MM.1S (cell line): ENCODE results near the gene RASGRF2.

Source experiments
- DNase-seq: peaks from one replicate; pipeline ENCODE4 v3.0.0-alpha.2; 2015
- H2AFZ ChIP-seq: fragments of 300-600 bp; sonication (generic); 2 replicates; pipeline ENCODE4 v1.6.0; 2016; ENCODE audit warnings: antibody characterized with exemption, low read length
- H3F3A ChIP-seq: fragments of 300-600 bp; sonication (generic); 2 replicates; pipeline ENCODE4 v1.6.1; 2016; ENCODE audit warnings: mild to moderate bottlenecking, antibody characterized with exemption, low read length, moderate library complexity, mixed read lengths; ENCODE audit not compliant: insufficient read depth
- H3K27ac ChIP-seq: fragments of 300-600 bp; sonication (generic); 2 replicates; pipeline ENCODE4 v1.5.1; 2016; ENCODE audit warnings: mild to moderate bottlenecking, low read length
- H3K27me3 ChIP-seq: fragments of 300-600 bp; sonication (generic); replicated peaks from 2 replicates; pipeline ENCODE4 v1.6.0; 2016; ENCODE audit warnings: low read length; ENCODE audit not compliant: insufficient read depth
- H3K36me3 ChIP-seq: fragments of 300-600 bp; sonication (generic); replicated peaks from 2 replicates; pipeline ENCODE4 v1.6.1; 2016; ENCODE audit warnings: mild to moderate bottlenecking, low read length, mixed read lengths; ENCODE audit not compliant: insufficient read depth
- H3K4me1 ChIP-seq: fragments of 300-600 bp; sonication (generic); 2 replicates; pipeline ENCODE4 v1.6.1; 2016; ENCODE audit warnings: low read length, mixed read lengths
- H3K4me2 ChIP-seq: fragments of 300-600 bp; sonication (generic); 2 replicates; pipeline ENCODE4 v1.6.0; 2016; ENCODE audit warnings: low read depth, low read length
- H3K4me3 ChIP-seq: fragments of 300-600 bp; sonication (generic); 2 replicates; pipeline ENCODE4 v1.5.1; 2016; ENCODE audit warnings: low read length, mixed read lengths
- H3K79me2 ChIP-seq: fragments of 300-600 bp; sonication (generic); 2 replicates; pipeline ENCODE4 v1.6.1; 2016; ENCODE audit warnings: mixed run types, low read length, mixed read lengths
- H3K9ac ChIP-seq: fragments of 300-600 bp; sonication (generic); 2 replicates; pipeline ENCODE4 v1.6.1; 2016; ENCODE audit warnings: low read length, mixed read lengths
- H3K9me2 ChIP-seq: fragments of 300-600 bp; sonication (generic); replicated peaks from 2 replicates; pipeline ENCODE4 v1.6.1; 2016; ENCODE audit warnings: mild to moderate bottlenecking, low read length, mixed read lengths; ENCODE audit not compliant: insufficient read depth
- H3K9me3 ChIP-seq: fragments of 300-600 bp; sonication (generic); replicated peaks from 2 replicates; pipeline ENCODE4 v1.6.1; 2016; ENCODE audit warnings: mild to moderate bottlenecking, low read length, mixed read lengths; ENCODE audit not compliant: insufficient read depth
- H4K20me1 ChIP-seq: fragments of 300-600 bp; sonication (generic); 2 replicates; pipeline ENCODE4 v1.6.1; 2016; ENCODE audit warnings: mild to moderate bottlenecking, low read length, moderate library complexity, mixed read lengths; ENCODE audit not compliant: insufficient read depth
- EZH2 ChIP-seq: fragments of 300-600 bp; sonication (generic); optimal IDR thresholded peaks from 2 replicates; pipeline ENCODE3; 2017; ENCODE audit warnings: low read depth, mild to moderate bottlenecking, antibody characterized with exemption, low read length, mixed read lengths
- EZH2phosphoT487 ChIP-seq: fragments of 300-600 bp; sonication (generic); IDR thresholded peaks from 2 replicates; pipeline ENCODE4 v1.6.1; 2018; ENCODE audit warnings: antibody characterized with exemption, low read length
- TF ChIP-seq, protein P1 (sequence below): fragments of 300-600 bp; sonication (generic); IDR thresholded peaks from 2 replicates; pipeline ENCODE4 v1.5.1; 2016; ENCODE audit warnings: antibody characterized with exemption, low read length, mixed read lengths

Gene RASGRF2

DNA sequence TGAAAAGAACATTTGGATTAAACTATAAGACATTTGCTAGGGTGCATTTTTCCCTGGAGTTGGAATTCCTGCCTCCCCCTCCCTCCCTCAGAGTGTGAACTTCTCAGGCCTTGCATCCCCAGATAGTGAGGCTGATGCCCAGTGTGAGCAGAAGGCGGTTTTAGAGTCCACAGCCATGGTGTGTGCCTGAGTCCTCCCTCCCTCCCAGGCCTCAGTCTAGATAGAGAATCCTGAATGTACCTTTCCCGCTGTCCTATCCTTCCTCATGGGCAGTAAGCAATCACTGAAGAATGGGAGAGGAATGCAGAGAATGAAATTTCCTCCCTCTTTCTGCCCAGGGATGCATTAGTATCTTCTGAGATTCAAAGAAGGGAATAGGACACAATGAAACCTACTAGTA is 108.5 kb downstream of the RASGRF2 start:
- Histone ChIP-seq H3K9ac (no peak overlapping the region), H3F3A (no peaks in the 10 kb centered on the region), H4K20me1 (no peaks in the 10 kb centered on the region), H3K36me3 (no peaks in the 10 kb centered on the region), H3K9me2 (no peaks in the 10 kb centered on the region), H3K4me1 (no peaks in the 10 kb centered on the region), H3K4me3 (no peak overlapping the region), H3K79me2 (no peaks in the 10 kb centered on the region), H2AFZ (no peak overlapping the region), H3K27ac (no peak overlapping the region), H3K27me3 (no peaks in the 10 kb centered on the region), H3K4me2 (no peak overlapping the region), H3K9me3 (no peaks in the 10 kb centered on the region)
- DNase-seq: no peak
- TF ChIP-seq EZH2phosphoT487: no peak
- TF ChIP-seq, protein P1, sequence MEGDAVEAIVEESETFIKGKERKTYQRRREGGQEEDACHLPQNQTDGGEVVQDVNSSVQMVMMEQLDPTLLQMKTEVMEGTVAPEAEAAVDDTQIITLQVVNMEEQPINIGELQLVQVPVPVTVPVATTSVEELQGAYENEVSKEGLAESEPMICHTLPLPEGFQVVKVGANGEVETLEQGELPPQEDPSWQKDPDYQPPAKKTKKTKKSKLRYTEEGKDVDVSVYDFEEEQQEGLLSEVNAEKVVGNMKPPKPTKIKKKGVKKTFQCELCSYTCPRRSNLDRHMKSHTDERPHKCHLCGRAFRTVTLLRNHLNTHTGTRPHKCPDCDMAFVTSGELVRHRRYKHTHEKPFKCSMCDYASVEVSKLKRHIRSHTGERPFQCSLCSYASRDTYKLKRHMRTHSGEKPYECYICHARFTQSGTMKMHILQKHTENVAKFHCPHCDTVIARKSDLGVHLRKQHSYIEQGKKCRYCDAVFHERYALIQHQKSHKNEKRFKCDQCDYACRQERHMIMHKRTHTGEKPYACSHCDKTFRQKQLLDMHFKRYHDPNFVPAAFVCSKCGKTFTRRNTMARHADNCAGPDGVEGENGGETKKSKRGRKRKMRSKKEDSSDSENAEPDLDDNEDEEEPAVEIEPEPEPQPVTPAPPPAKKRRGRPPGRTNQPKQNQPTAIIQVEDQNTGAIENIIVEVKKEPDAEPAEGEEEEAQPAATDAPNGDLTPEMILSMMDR: no peak
- no peak for TF ChIP-seq EZH2

DNA sequence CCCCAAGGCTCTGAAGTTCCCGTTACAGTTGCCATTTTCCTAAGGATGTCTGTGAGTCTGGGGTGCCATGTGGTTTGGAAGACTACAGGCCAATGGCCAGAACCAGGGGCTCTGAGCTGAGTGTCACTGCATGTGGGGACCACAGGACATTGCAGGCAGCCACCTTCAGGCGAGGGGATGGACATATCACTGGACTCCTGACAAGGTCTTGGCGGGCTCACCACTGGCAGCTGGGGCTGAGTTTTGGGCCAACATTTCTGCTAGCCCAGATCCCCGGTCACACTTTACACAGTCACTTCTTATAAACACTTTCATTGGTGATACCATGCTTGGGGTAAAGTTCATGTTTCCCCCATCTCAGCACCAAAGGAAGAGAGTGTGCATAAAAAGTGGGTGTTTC is 109.8 kb downstream of the RASGRF2 start:
- H3K4me2 ChIP-seq: no peak overlapping the region
- no peak overlapping the region for H2AFZ ChIP-seq
- no peaks in the 10 kb centered on the region for H3K27me3 ChIP-seq
- TF ChIP-seq EZH2phosphoT487 (no peak), EZH2 (no peak)
- TF ChIP-seq, protein P1: no peak
- no peaks in the 10 kb centered on the region for H3K36me3 ChIP-seq
- H3K4me1 ChIP-seq: no peaks in the 10 kb centered on the region
- H3K9me2 ChIP-seq: no peaks in the 10 kb centered on the region
- H3K9ac ChIP-seq: no peak overlapping the region
- H3K4me3 ChIP-seq: no peak overlapping the region
- H3K79me2 ChIP-seq: no peaks in the 10 kb centered on the region
- no peak for DNase-seq
- no peaks in the 10 kb centered on the region for H3F3A ChIP-seq
- no peak overlapping the region for H3K27ac ChIP-seq
- H4K20me1 ChIP-seq: no peaks in the 10 kb centered on the region
- no peaks in the 10 kb centered on the region for H3K9me3 ChIP-seq

DNA sequence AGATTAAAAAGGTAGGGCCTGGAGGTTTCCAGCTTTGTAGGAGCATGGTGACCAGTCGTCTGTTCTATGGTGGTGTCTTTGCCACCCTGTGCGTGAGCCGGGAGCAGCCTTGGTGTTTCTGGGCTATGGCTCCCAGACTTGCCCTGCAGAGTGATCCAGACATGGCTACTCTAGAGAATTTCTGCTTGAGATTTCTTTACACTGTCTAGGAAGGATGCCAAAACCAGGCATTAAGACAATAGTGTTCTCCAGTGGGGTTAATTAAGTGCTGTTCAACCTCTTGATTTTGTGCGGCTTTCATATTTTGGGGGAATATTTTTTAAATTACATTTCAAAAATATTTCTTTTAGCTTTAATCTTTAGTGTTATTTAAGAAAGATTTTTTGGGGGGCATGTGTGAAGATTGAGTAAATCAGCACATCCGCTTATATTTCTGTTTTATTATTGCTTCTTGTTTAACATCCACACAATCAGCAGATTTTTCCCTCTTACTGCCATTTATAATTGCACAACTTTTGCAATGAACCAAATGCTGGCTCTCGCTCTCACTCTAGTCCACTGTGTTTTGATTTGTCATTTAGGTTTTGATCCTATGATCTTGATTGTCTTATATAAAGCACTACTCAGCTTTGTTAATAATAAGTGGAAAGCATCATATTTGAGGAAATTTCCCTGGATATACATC is 110.5 kb downstream of the RASGRF2 start:
- Histone ChIP-seq H3K9ac (no peak overlapping the region), H4K20me1 (no peaks in the 10 kb centered on the region), H3K79me2 (no peaks in the 10 kb centered on the region), H2AFZ (no peak overlapping the region), H3K4me2 (no peak overlapping the region), H3K4me1 (no peaks in the 10 kb centered on the region), H3K9me3 (no peaks in the 10 kb centered on the region), H3K27ac (no peak overlapping the region), H3K9me2 (no peaks in the 10 kb centered on the region), H3K27me3 (no peaks in the 10 kb centered on the region), H3F3A (no peaks in the 10 kb centered on the region), H3K36me3 (no peaks in the 10 kb centered on the region), H3K4me3 (no peak overlapping the region)
- DNase-seq: no peak
- no peak for TF ChIP-seq EZH2phosphoT487

DNA sequence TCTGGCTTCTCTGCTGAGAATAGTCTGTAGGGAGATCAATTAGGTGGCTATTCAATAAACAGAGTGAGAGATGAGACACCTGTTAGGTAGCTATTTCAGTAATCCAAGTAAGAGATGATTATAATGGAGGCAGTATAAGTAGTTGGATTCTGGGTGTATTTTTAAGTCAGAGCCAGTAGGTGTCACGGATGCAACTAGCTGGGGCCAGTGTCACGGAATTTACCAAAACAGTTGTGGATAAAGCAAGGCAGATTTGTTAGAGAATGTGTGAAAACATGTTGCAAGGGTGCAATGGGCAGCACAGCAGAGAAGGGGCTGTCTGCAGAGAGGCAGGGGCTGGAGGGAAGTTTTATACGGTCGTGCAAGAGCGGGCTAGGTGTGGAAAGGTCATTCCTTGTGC is 114.9 kb downstream of the RASGRF2 start:
- Histone ChIP-seq H3K4me2 (no peak overlapping the region), H3K9ac (no peak overlapping the region), H3F3A (no peaks in the 10 kb centered on the region), H3K27me3 (no peaks in the 10 kb centered on the region), H3K4me1 (no peaks in the 10 kb centered on the region), H3K9me3 (no peaks in the 10 kb centered on the region), H3K27ac (no peak overlapping the region), H3K9me2 (no peaks in the 10 kb centered on the region), H3K79me2 (no peaks in the 10 kb centered on the region), H4K20me1 (no peaks in the 10 kb centered on the region), H3K36me3 (no peaks in the 10 kb centered on the region), H3K4me3 (no peak overlapping the region), H2AFZ (no peak overlapping the region)
- TF ChIP-seq, protein P1: no peak
- TF ChIP-seq EZH2 (no peak), EZH2phosphoT487 (no peak)
- DNase-seq: no peak
